ENCODE results near the gene UBASH3A. TPM values are rescaled to one million over a fixed set of nuclear protein-coding genes. Genes with fewer than 3 reads are reported as not detected.

Gene UBASH3A
- total and polyA plus RNA-seq, 2 donors (not counting 1 experiment from before 2014, with no cell fraction given), result 0.12 to 0.33 TPM

- ATAC-seq (ENCODE audit: low read depth), result no peak
- Histone ChIP-seq H3K4me1 (ENCODE audit: control insufficient read depth in 2 of 2, insufficient read depth in 2 of 2, low read length in 2 of 2) (peaks cover 67 to 74% of the 10 kb centered on the region in 2 donors), H3K36me3 (replicated peaks in 1 of 2; ENCODE audit: control extremely low read depth in 1 of 2, control insufficient read depth in 1 of 2, extremely low read depth in 1 of 2, insufficient read depth in 2 of 2, low read length in 1 of 2) (no peaks in the 10 kb centered on the region), H3K9ac (ENCODE audit: low read length) (no peak overlapping the region), H3K9me3 (ENCODE audit: control extremely low read depth in 1 of 3, control insufficient read depth in 2 of 3, insufficient read depth in 1 of 3, low read length in 2 of 3) (peaks cover 0 to 5% (median 0%) of the 10 kb centered on the region in 3 donors), H3K27ac (ENCODE audit: low read length in 2 of 2) (peak overlapping the region in 1 of 2 donors; percentile 93), H2AFZ (ENCODE audit: insufficient read depth, low read depth, low read length, poor library complexity, severe bottlenecking) (no peak overlapping the region), H3K4me2 (replicated peaks; ENCODE audit: low read depth, low read length, poor library complexity, severe bottlenecking) (peak overlapping the region; percentile 81), H3K79me2 (ENCODE audit: control insufficient read depth, insufficient read depth, low read length) (no peaks in the 10 kb centered on the region), H3K4me3 (ENCODE audit: control extremely low read depth in 1 of 5, extremely low read depth in 1 of 5, insufficient read depth in 1 of 5, low read depth in 2 of 5, low read length in 4 of 5) (no peak overlapping the region), H3K27me3 (replicated peaks in 1 of 4; ENCODE audit: control extremely low read depth in 1 of 4, control insufficient read depth in 3 of 4, insufficient read depth in 4 of 4, low read length in 3 of 4) (peaks cover 0 to 4% (median 0%) of the 10 kb centered on the region in 4 experiments), H4K20me1 (ENCODE audit: control insufficient read depth, insufficient read depth, low read length, poor library complexity, severe bottlenecking) (no peaks in the 10 kb centered on the region)
- POLR2A ChIA-PET, result no interaction called here
- Mint-ChIP-seq H3K4me3 (peak overlapping the region; percentile 13), H3K9me3 (ENCODE audit: insufficient read depth) (no peaks in the 10 kb centered on the region), H3K4me1 (peaks cover 69% of the 10 kb centered on the region), H3K27ac (peak overlapping the region; percentile 99), H3K27me3 (no peaks in the 10 kb centered on the region)
- CTCF ChIA-PET, result interaction anchor here (0.6 to 1.6 kb wide), 2 partner anchors 74 to 1184 kb away, joined by 3 to 7 read pairs; no protein-coding TSS in a partner anchor
- 65% methylated on average over 7 of the region's 10 CpGs for WGBS (ENCODE audit: insufficient coverage)
- TF ChIP-seq CTCF (IDR thresholded peaks at IDR 0.05) (no peak), EZH2 (IDR thresholded peaks at IDR 0.05; ENCODE audit: borderline replicate concordance, insufficient read depth, low read depth, low read length, poor library complexity, severe bottlenecking) (no peak)
- peak; percentile 47 for DNase-seq
- intact Hi-C loops (cut with micrococcal nuclease), result loop anchor here (1.0 to 5.0 kb wide), 6 partner anchors 13 to 229 kb away; partner anchors contain the start of genes RSPH1 and TMPRSS3
Measured at GRCh38 chr21:42461881-42462877, 58.5 kb downstream of the UBASH3A start.

All from B cell (primary cell).